ENCODE measurements around the gene LRRC8A.

Gene LRRC8A

DNA sequence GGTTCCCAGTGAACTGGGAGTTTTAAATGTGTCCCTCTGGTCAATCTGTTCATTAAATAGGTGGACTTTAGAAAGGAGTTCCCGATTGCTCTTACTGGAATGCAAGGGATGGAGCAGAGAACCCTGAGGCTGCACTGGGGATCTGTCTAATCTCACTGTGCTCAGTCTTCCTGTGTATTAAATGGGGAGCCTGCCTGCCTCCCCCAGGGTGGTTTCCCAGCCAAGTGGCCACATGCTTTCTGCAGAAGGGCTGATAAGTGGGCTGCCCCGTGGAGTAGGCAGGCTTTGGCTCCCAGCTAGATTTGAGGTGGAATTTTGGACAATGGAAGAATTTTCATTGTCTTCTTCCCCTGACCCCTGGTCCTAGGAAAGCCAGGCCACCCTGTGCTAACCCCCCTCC is 24.8 kb downstream of the LRRC8A start:
- POLR2A ChIA-PET: no interaction called here
- no peak overlapping the region for H3K4me3 ChIP-seq (ENCODE audit: low read depth, low read length)
- no peak for DNase-seq (ENCODE audit: low read depth, low spot score)
- TF ChIP-seq, protein P1, sequence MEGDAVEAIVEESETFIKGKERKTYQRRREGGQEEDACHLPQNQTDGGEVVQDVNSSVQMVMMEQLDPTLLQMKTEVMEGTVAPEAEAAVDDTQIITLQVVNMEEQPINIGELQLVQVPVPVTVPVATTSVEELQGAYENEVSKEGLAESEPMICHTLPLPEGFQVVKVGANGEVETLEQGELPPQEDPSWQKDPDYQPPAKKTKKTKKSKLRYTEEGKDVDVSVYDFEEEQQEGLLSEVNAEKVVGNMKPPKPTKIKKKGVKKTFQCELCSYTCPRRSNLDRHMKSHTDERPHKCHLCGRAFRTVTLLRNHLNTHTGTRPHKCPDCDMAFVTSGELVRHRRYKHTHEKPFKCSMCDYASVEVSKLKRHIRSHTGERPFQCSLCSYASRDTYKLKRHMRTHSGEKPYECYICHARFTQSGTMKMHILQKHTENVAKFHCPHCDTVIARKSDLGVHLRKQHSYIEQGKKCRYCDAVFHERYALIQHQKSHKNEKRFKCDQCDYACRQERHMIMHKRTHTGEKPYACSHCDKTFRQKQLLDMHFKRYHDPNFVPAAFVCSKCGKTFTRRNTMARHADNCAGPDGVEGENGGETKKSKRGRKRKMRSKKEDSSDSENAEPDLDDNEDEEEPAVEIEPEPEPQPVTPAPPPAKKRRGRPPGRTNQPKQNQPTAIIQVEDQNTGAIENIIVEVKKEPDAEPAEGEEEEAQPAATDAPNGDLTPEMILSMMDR (IDR thresholded peaks at IDR 0.05; ENCODE audit: insufficient read depth, low read length, missing control alignments): no peak
- CTCF ChIA-PET: interaction anchor here (1.5 kb wide), 2 partner anchors 21 to 26 kb away, joined by 3 to 5 read pairs; no protein-coding TSS in a partner anchor

DNA sequence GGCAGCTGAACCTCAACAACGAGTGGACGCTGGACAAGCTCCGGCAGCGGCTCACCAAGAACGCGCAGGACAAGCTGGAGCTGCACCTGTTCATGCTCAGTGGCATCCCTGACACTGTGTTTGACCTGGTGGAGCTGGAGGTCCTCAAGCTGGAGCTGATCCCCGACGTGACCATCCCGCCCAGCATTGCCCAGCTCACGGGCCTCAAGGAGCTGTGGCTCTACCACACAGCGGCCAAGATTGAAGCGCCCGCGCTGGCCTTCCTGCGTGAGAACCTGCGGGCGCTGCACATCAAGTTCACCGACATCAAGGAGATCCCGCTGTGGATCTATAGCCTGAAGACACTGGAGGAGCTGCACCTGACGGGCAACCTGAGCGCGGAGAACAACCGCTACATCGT is 26.4 kb downstream of the LRRC8A start:
- DNase-seq (ENCODE audit: low read depth, low spot score): no peak
- ChIA-PET POLR2A (interaction anchor here (0.6 kb wide), 2 partner anchors 13 to 239 kb away, joined by 3 to 6 read pairs; no protein-coding TSS in a partner anchor), CTCF (interaction anchor here (1.5 to 2.8 kb wide), 3 partner anchors 13 to 20 kb away, joined by 4 to 9 read pairs (median 5); no protein-coding TSS in a partner anchor)
- TF ChIP-seq, protein P1 (IDR thresholded peaks at IDR 0.05; ENCODE audit: insufficient read depth, low read length, missing control alignments): no peak
- H3K4me3 ChIP-seq (ENCODE audit: low read depth, low read length): no peak overlapping the region

DNA sequence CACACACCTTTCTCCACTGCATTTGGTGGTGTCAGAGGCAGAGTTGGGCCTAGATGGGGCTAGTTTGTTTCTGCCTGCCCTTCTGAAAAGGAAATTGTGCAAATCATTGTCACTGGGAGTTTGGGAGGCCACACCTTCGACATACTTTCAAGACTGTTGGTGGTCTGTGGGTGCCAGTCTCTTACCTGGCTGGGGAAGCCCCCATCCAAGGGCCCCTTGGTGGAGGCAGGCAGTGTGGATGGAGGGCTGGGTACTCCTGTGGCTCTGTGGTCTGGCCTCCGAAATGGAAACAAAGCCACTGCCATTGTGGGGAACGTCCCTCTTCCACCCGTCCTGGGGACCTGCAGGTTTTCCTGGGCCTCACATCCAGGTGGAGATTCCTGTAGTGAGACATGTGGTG is 27.9 kb downstream of the LRRC8A start:
- POLR2A ChIA-PET: no interaction called here
- TF ChIP-seq, protein P1 (IDR thresholded peaks at IDR 0.05; ENCODE audit: insufficient read depth, low read length, missing control alignments): no peak
- CTCF ChIA-PET: interaction anchor here (1.2 to 2.8 kb wide), 3 partner anchors 10 to 17 kb away, joined by 4 to 9 read pairs (median 4); no protein-coding TSS in a partner anchor
- no peak for DNase-seq (ENCODE audit: low read depth, low spot score)
- H3K4me3 ChIP-seq (ENCODE audit: low read depth, low read length): no peak overlapping the region

DNA sequence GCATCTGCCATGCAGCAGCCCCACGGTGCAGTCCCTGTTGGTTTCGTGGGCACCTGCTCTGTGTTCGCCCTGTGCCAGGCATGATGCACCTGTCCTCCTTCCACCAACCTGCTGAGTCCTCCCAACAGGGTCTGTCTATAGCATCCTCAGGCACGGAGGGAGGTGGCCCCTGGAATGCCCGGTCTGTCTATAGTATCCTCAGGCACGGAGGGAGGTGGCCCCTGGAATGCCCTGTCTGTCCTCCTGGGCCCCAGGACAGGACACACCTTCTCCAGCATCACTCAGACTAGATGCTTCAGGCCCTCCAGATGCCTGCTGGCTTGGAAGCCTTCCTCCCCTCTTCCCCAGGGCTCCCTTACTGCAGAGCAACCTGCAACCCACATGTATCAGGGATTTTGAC is 29.0 kb downstream of the LRRC8A start:
- no peak for DNase-seq (ENCODE audit: low read depth, low spot score)
- ChIA-PET POLR2A (no interaction called here), CTCF (interaction anchor here (0.8 to 2.2 kb wide), 6 partner anchors 8 to 95 kb away, joined by 3 to 13 read pairs (median 3); partner anchors contain the start of gene ENDOG)
- no peak overlapping the region for H3K4me3 ChIP-seq (ENCODE audit: low read depth, low read length)
- TF ChIP-seq, protein P1 (IDR thresholded peaks at IDR 0.05; ENCODE audit: insufficient read depth, low read length, missing control alignments): no peak

DNA sequence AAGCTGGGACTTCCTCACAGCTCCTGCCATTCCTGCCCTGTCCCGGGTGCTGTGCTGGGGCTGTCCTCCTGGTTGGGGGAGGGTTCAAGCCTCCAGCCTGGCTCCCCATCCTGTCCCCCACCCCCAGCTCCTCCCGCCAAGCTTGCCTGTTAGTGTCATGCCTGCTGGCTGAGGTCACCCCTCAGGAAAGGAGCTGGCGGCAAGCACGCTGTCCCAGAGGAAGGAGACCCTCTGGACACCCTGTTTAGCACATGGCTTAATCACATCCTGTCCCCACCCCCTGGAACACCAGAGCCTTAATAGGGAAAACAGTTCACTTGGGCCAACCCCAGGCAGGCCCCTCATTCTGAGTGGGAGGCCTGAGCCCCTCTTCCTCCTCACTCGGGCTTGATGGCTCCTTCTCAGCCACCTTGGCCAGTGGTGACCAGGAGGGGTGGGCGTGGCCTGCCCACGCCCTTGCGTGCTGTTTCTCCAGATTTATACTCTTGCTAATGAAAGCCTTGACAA is 29.6 kb downstream of the LRRC8A start:
- ChIA-PET POLR2A (interaction anchor here (0.7 kb wide), 1 partner anchor 15 kb away, joined by 4 read pairs; no protein-coding TSS in a partner anchor), CTCF (interaction anchor here (0.7 to 2.2 kb wide), 6 partner anchors 9 to 94 kb away, joined by 3 to 13 read pairs (median 3); partner anchors contain the start of gene ENDOG)
- peak; percentile 37 for DNase-seq (ENCODE audit: low read depth, low spot score)
- TF ChIP-seq, protein P1 (IDR thresholded peaks at IDR 0.05; ENCODE audit: insufficient read depth, low read length, missing control alignments): no peak
- no peak overlapping the region for H3K4me3 ChIP-seq (ENCODE audit: low read depth, low read length)

DNA sequence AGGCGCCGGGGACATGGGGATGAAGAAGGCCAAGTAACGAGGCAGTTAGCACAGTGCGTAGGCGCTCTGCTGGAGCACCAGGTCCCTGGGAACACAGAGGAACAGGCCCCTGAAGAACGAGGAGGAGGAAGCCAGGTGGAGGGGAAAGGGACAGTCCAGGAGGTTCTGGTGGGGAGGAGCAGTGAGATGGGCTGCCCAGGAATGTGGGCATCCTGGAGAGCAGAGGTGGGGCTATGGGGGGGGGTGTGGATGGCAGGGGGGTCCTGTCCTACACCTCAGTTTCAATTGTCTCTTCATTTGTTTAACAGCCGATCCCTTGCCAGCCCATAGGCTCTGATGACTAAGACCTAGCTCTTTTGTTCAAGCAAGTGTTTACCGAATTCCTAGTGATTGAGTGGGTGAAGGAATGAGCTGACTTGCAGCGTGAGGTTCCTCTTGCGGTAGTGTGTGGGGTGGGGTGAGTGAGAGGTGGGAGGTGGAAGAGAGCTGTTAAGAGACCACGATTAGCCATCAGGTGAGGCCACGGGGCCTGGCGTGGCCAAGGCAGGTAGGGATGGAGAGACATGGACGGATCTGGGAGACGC is 30.4 kb downstream of the LRRC8A start:
- TF ChIP-seq, protein P1 (IDR thresholded peaks at IDR 0.05; ENCODE audit: insufficient read depth, low read length, missing control alignments): no peak
- ChIA-PET POLR2A (interaction anchor here (1.1 kb wide), 1 partner anchor 8 kb away, joined by 4 read pairs; no protein-coding TSS in a partner anchor), CTCF (interaction anchor here (1.2 to 2.2 kb wide), 3 partner anchors 13 to 60 kb away, joined by 3 to 13 read pairs (median 6); no protein-coding TSS in a partner anchor)
- no peak overlapping the region for H3K4me3 ChIP-seq (ENCODE audit: low read depth, low read length)
- peak; percentile 37 for DNase-seq (ENCODE audit: low read depth, low spot score)
